ENCODE data around the gene FIP1L1. TPM values are rescaled to one million over a fixed set of nuclear protein-coding genes. Genes with fewer than 3 reads are reported as not detected.
"Not testable (repeated sequence)": the region's sequence is repeated elsewhere in the genome, so short reads cannot be mapped to it uniquely, and the experiment has no call there.

The FIP1L1 gene
- total RNA-seq (2014; rRNA removed; shearing (Covaris generic)): 64.2 and 64.9 TPM in 2 replicates

DNA sequence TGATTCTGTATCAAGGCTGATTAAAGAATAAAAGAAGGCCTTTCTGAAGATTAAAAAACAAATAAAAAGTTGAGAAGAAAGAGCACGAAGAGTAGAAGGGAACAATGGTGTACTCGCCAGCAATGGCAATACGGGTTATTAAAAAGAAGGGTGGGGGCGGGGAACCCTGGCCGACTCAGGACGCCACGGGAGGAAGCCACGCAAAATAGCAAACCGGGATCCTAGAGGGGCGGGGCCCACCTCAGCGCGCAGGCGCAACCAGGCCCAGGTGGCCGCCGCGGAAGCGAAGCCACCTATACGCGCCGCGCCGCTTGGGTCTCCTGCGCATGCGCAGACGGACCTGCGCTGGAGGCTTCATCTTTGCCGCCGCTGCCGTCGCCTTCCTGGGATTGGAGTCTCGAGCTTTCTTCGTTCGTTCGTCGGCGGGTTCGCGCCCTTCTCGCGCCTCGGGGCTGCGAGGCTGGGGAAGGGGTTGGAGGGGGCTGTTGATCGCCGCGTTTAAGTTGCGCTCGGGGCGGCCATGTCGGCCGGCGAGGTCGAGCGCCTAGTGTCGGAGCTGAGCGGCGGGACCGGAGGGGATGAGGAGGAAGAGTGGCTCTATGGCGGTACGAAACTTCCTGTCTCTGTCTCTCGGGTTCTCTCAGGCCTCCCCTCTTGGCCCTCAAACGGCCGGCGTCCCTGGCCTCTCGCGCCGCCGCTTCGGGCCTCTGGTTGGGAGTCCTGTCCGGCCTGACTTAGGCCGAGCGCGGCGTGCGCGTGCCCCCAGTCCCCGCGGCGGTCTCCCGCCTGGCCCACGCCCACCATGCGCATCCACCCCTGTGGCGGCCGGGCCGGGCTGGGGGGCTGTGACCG lies at the start of gene FIP1L1:
Gene FIP1L1, plus strand, starts transcription at position 323 of the 852 bp plus-strand sequence. Its CDS starts 198 bp downstream, at position 521.
- peak; percentile 82 for DNase-seq (ENCODE audit: low spot score)

DNA sequence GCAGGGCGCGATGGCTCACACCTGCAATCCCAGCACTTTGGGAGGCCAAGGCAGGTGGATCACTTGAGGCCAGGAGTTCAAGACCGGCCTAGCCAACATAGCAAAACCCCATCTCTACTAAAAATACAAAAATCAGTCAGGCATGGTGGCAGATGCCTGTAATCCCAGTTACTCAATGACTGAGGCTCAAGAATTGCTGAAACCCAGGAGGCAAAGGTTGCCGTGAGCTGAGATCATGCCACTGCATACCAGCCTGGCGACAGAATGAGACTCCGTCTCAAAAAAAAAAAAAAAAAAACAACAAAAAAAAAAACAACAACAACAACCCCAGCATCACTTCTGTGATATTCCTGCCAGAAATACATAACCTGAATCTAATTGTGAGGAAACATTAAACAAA lies 42.5 kb upstream of the FIP1L1 start:
- not testable (repeated sequence) for DNase-seq (ENCODE audit: low spot score)

- DNase-seq (ENCODE audit: low spot score): not testable (repeated sequence)
Measured at GRCh38 chr4:53340145-53340544, 37.3 kb upstream of the FIP1L1 start.

GRCh38 chr4:53346392-53346791 lies 31.0 kb upstream of the FIP1L1 start:
- not testable (repeated sequence) for DNase-seq (ENCODE audit: low spot score)

DNA sequence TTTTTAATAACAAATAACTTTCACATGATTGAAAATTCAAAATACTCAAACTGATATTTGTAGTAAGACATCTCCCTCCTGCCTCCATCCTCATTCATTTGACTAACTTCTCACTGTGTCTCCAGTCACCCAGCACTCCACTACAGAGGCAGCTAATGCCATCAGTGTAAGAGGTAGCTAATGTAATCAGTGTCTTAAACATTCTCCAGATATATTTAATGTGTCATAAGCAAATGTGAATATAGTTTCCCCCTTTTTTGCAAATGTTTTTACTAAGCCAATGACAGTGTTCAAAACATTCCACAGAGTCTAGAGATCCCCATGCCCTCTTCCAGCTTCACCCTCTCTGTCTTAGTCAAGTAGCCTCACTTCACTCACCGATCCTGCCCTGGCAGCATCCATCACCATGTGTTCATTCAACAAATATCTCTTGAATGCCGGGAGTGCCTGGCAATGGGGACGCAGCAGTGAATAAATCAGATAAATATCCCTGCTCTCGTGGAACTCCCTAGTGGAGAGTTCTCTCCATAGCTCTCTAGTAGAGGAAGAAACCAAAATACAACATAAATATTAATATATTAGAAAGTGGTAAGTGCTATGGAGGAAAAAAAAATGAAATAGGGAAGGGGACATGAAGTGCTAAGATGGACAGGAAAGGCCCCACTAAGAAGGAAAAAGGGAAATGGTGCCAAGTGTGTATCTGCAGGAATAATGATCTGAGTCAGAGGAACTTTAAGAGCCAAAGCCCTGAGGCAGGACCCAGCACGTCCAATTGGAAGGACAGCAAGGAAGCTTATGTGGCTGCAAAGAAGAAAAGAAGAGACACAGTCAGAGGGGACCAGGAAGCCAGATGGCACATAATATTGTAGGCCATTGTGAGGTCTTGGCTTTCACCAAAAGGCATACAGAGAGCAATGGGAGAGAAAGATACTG lies 30.3 kb upstream of the FIP1L1 start:
- DNase-seq (ENCODE audit: low spot score): peak; percentile 55

- DNase-seq (ENCODE audit: low spot score): no peak
Measured at GRCh38 chr4:53348046-53348445, 29.4 kb upstream of the FIP1L1 start.

DNA sequence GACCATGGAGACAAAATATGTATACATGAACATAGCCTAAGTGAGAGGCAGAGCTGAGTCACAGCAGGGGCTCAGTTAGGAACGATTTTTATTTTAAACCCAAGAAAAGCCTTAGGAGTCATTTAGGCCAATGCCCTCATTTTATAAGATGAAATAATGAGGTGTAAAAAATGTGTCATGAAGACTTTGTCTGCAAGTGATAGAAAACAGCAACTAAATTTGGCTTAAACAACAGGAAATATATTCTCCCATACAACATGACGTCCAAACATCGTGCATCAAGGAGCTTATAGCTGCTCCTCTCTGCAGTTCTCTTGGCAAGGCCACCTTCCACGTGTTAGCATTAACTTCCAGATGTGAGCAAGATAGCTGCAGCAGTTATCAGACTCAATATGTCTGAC lies 28.4 kb upstream of the FIP1L1 start:
- DNase-seq (ENCODE audit: low spot score): no peak

- DNase-seq (ENCODE audit: low spot score): no peak
Measured at GRCh38 chr4:53354012-53354722, 23.3 kb upstream of the FIP1L1 start.

DNA sequence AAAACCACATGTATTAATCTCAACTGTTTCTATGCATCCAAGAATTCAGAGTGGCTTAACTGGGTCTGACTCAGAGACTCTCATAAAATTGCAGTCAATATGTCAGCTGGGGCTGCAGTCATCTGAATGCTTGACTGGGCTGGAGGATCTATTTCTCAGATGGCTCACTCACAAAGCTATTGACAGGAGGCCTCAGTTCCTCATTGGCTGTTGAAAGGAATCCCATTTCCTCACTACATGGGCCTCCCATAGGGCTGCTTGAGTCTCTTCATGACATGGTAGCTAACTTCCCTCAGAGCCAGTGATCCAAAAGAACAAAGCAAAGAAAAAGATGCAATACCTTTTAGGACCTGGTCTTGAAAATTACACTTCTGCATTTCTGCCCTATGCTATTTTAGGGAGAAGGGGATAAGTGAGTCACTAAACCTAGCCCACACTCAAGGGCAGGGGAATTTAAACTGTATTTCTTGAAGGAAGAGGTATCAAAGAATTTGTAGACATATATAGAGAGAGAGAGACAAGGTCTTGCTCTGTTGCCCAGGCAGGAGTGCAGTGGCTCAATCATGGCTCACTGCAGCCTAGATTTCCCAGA lies 21.4 kb upstream of the FIP1L1 start:
- no peak for DNase-seq (ENCODE audit: low spot score)

GRCh38 chr4:53361451-53361850 lies 16.0 kb upstream of the FIP1L1 start:
- no peak for DNase-seq (ENCODE audit: low spot score)

- DNase-seq (ENCODE audit: low spot score): no peak
Measured at GRCh38 chr4:53362093-53362492, 15.3 kb upstream of the FIP1L1 start.

DNA sequence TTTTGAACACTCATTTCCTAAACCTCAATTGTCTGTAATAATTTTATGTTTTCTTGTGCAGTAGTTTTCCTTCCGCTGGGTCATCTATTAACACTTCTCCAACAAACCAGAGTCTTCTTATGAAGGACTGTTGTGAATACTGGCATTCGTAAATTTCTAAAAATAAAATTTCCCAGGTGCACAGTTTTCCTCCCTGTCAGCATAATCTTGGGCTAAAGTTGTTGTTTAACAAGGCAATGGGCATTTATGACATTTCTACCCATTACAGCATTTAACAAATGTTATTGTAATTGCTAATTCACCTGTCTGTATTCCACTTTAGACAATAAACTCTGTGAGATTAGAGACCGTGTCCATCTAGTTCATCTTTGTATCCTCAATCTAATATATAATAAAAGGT lies 12.8 kb upstream of the FIP1L1 start:
- DNase-seq (ENCODE audit: low spot score): no peak

- DNase-seq (ENCODE audit: low spot score): peak; percentile 4
Measured at GRCh38 chr4:53365121-53365485, 12.3 kb upstream of the FIP1L1 start.

- DNase-seq (ENCODE audit: low spot score): peak; percentile 93
Measured at GRCh38 chr4:53365486-53366300, 11.7 kb upstream of the FIP1L1 start, which contains the start of gene SCFD2. Gene SCFD2, minus strand, starts transcription at chr4:53366061.

GRCh38 chr4:53366301-53366716 lies 11.1 kb upstream of the FIP1L1 start:
- no peak for DNase-seq (ENCODE audit: low spot score)

GRCh38 chr4:53367721-53368120 lies 9.7 kb upstream of the FIP1L1 start:
- DNase-seq (ENCODE audit: low spot score): no peak

- no peak for DNase-seq (ENCODE audit: low spot score)
Measured at GRCh38 chr4:53371049-53371448, 6.4 kb upstream of the FIP1L1 start.

- no peak for DNase-seq (ENCODE audit: low spot score)
Measured at GRCh38 chr4:53371843-53372521, 5.5 kb upstream of the FIP1L1 start.

GRCh38 chr4:53374777-53375258 lies 2.6 kb upstream of the FIP1L1 start:
- no peak for DNase-seq (ENCODE audit: low spot score)

DNA sequence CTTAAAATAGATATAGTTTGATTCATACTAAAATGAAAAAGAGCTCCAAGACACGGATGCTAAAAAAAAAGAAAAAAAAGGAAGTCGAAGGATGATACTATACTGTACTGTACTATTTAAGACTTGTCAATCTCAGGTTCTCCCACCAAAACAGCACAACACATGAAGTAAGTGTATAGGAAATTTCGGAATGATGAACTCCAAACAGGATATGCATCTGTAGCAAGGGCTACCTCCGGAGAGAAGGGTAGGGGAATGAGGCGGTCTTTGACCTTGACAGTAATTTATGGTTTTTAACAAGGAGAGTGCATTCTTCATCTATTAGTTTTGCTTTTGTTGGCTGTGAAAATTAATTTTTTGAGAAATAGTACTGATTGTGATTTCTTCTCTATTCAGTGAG lies 541 bp upstream of the FIP1L1 start:
- DNase-seq (ENCODE audit: low spot score): no peak
